Measurements from ENCODE around the gene SCD5. TPM values are rescaled to one million over a fixed set of nuclear protein-coding genes. Genes with fewer than 3 reads are reported as not detected.

Gene SCD5
- total and polyA plus RNA-seq, 2 donors (not counting 1 experiment from before 2014, with no cell fraction given) = 0.03 TPM; not detected in 1

GRCh38 chr4:82694046-82694445 is 104.5 kb downstream of the SCD5 start:
- Histone ChIP-seq H3K4me3 (ENCODE audit: control extremely low read depth in 1 of 5, extremely low read depth in 1 of 5, insufficient read depth in 1 of 5, low read depth in 2 of 5, low read length in 4 of 5) (no peak overlapping the region), H2AFZ (ENCODE audit: insufficient read depth, low read depth, low read length, poor library complexity, severe bottlenecking) (no peak overlapping the region), H3K27me3 (replicated peaks in 1 of 4; ENCODE audit: control extremely low read depth in 1 of 4, control insufficient read depth in 3 of 4, insufficient read depth in 4 of 4, low read length in 3 of 4) (no peaks in the 10 kb centered on the region), H3K4me1 (ENCODE audit: control insufficient read depth in 2 of 2, insufficient read depth in 2 of 2, low read length in 2 of 2) (no peaks in the 10 kb centered on the region), H4K20me1 (ENCODE audit: control insufficient read depth, insufficient read depth, low read length, poor library complexity, severe bottlenecking) (no peaks in the 10 kb centered on the region), H3K9ac (ENCODE audit: low read length) (no peak overlapping the region), H3K36me3 (replicated peaks in 1 of 2; ENCODE audit: control extremely low read depth in 1 of 2, control insufficient read depth in 1 of 2, extremely low read depth in 1 of 2, insufficient read depth in 2 of 2, low read length in 1 of 2) (no peaks in the 10 kb centered on the region), H3K4me2 (replicated peaks; ENCODE audit: low read depth, low read length, poor library complexity, severe bottlenecking) (no peak overlapping the region), H3K79me2 (ENCODE audit: control insufficient read depth, insufficient read depth, low read length) (no peaks in the 10 kb centered on the region), H3K9me3 (ENCODE audit: control extremely low read depth in 1 of 3, control insufficient read depth in 2 of 3, insufficient read depth in 1 of 3, low read length in 2 of 3) (no peaks in the 10 kb centered on the region), H3K27ac (ENCODE audit: low read length in 2 of 2) (no peak overlapping the region)
- Mint-ChIP-seq H3K27me3 (peaks cover 7% of the 10 kb centered on the region), H3K27ac (no peak overlapping the region), H3K9me3 (ENCODE audit: insufficient read depth) (no peaks in the 10 kb centered on the region), H3K4me1 (no peaks in the 10 kb centered on the region), H3K4me3 (no peak overlapping the region)
- DNase-seq (no peak), ATAC-seq (ENCODE audit: low read depth) (no peak)
- intact Hi-C loops (cut with micrococcal nuclease) = no loop called here
- ChIA-PET CTCF (no interaction called here), POLR2A (no interaction called here)
- 89% methylated on average over 8 of the region's 8 CpGs for WGBS (ENCODE audit: insufficient coverage)
- TF ChIP-seq EZH2 (IDR thresholded peaks at IDR 0.05; ENCODE audit: borderline replicate concordance, insufficient read depth, low read depth, low read length, poor library complexity, severe bottlenecking) = no peak
- no peak for TF ChIP-seq CTCF (IDR thresholded peaks at IDR 0.05)

GRCh38 chr4:82692101-82692780 is 106.4 kb downstream of the SCD5 start:
- H3K4me3 Mint-ChIP-seq = no peak overlapping the region

More at GRCh38 chr4:82692101-82692780, 106.4 kb downstream of the SCD5 start:
- Mint-ChIP-seq H3K27ac (no peak overlapping the region), H3K9me3 (ENCODE audit: insufficient read depth) (no peaks in the 10 kb centered on the region), H3K27me3 (peaks cover 7% of the 10 kb centered on the region), H3K4me1 (no peaks in the 10 kb centered on the region)
- ChIA-PET POLR2A (no interaction called here), CTCF (no interaction called here)
- H3K4me3 ChIP-seq (ENCODE audit: control extremely low read depth in 1 of 5, extremely low read depth in 1 of 5, insufficient read depth in 1 of 5, low read depth in 2 of 5, low read length in 4 of 5) = no peak overlapping the region
- WGBS (ENCODE audit: insufficient coverage) = 96% methylated on average over 16 of the region's 18 CpGs
- no peak overlapping the region for H3K9ac ChIP-seq (ENCODE audit: low read length)
- H3K79me2 ChIP-seq (ENCODE audit: control insufficient read depth, insufficient read depth, low read length) = no peaks in the 10 kb centered on the region
- H3K4me1 ChIP-seq (ENCODE audit: control insufficient read depth in 2 of 2, insufficient read depth in 2 of 2, low read length in 2 of 2) = no peaks in the 10 kb centered on the region
- ATAC-seq (ENCODE audit: low read depth) (no peak), DNase-seq (no peak)
- TF ChIP-seq EZH2 (IDR thresholded peaks at IDR 0.05; ENCODE audit: borderline replicate concordance, insufficient read depth, low read depth, low read length, poor library complexity, severe bottlenecking) (no peak), CTCF (IDR thresholded peaks at IDR 0.05) (no peak)
- no peaks in the 10 kb centered on the region for H3K27me3 ChIP-seq (replicated peaks in 1 of 4; ENCODE audit: control extremely low read depth in 1 of 4, control insufficient read depth in 3 of 4, insufficient read depth in 4 of 4, low read length in 3 of 4)
- no peak overlapping the region for H3K27ac ChIP-seq (ENCODE audit: low read length in 2 of 2)
- intact Hi-C loops (cut with micrococcal nuclease) = no loop called here
- no peak overlapping the region for H2AFZ ChIP-seq (ENCODE audit: insufficient read depth, low read depth, low read length, poor library complexity, severe bottlenecking)
- no peaks in the 10 kb centered on the region for H4K20me1 ChIP-seq (ENCODE audit: control insufficient read depth, insufficient read depth, low read length, poor library complexity, severe bottlenecking)
- H3K9me3 ChIP-seq (ENCODE audit: control extremely low read depth in 1 of 3, control insufficient read depth in 2 of 3, insufficient read depth in 1 of 3, low read length in 2 of 3) = no peaks in the 10 kb centered on the region
- H3K36me3 ChIP-seq (replicated peaks in 1 of 2; ENCODE audit: control extremely low read depth in 1 of 2, control insufficient read depth in 1 of 2, extremely low read depth in 1 of 2, insufficient read depth in 2 of 2, low read length in 1 of 2) = no peaks in the 10 kb centered on the region
- H3K4me2 ChIP-seq (replicated peaks; ENCODE audit: low read depth, low read length, poor library complexity, severe bottlenecking) = no peak overlapping the region

Measured in B cell (primary cell).